Neural cell (in vitro differentiated cells): ENCODE results near the gene LST1. TPM values are rescaled to one million over a fixed set of nuclear protein-coding genes. Genes with fewer than 3 reads are reported as not detected.

Experiments
- H2AFZ ChIP-seq: fragments of 200-600, 300-800 bp; sonication (generic), shearing (Covaris generic); 2 replicates; pipeline ENCODE4 v1.6.0; 2014; ENCODE audit warnings: low read depth, mild to moderate bottlenecking, antibody characterized with exemption, low read length, moderate library complexity
- H3F3A ChIP-seq: fragments of 200-600 bp; shearing (Covaris generic); 2 replicates; pipeline ENCODE4 v1.6.1; 2016; ENCODE audit warnings: mild to moderate bottlenecking, moderate library complexity, mixed read lengths, antibody characterized with exemption, low read length; ENCODE audit not compliant: insufficient read depth, poor library complexity, severe bottlenecking
- H3K27ac ChIP-seq: fragments of 200-600, 300-800 bp; sonication (generic), shearing (Covaris generic); 2 replicates; pipeline ENCODE4 v1.5.1; 2014; ENCODE audit warnings: mild to moderate bottlenecking, low read length, moderate library complexity
- H3K27me3 ChIP-seq: fragments of 300-800, 200-600 bp; sonication (generic), shearing (Covaris generic); 2 replicates; pipeline ENCODE4 v1.6.0; 2014; ENCODE audit warnings: mild to moderate bottlenecking, low read depth, low read length, moderate library complexity; ENCODE audit not compliant: insufficient read depth
- H3K36me3 ChIP-seq: fragments of 300-800, 200-600 bp; sonication (generic), shearing (Covaris generic); 2 replicates; pipeline ENCODE4 v1.5.1; 2014; ENCODE audit warnings: mild to moderate bottlenecking, antibody characterized with exemption, low read length, moderate library complexity; ENCODE audit not compliant: insufficient read depth
- H3K4me2 ChIP-seq: fragments of 300-800, 200-600 bp; sonication (generic), shearing (Covaris generic); 2 replicates; pipeline ENCODE4 v1.6.0; 2014; ENCODE audit warnings: mild to moderate bottlenecking, low read length
- H3K4me3 ChIP-seq: fragments of 300-800, 200-600 bp; sonication (generic), shearing (Covaris generic); 2 replicates; pipeline ENCODE4 v1.5.1; 2014; ENCODE audit warnings: mild to moderate bottlenecking, low read length, moderate library complexity
- H3K79me2 ChIP-seq: fragments of 200-600 bp; shearing (Covaris generic); replicated peaks from 2 replicates; pipeline ENCODE4 v1.6.0; 2014; ENCODE audit warnings: mild to moderate bottlenecking, low read length, moderate library complexity; ENCODE audit not compliant: insufficient read depth
- H3K9ac ChIP-seq: fragments of 300-800, 200-600 bp; sonication (generic), shearing (Covaris generic); 2 replicates; pipeline ENCODE4 v1.6.1; 2016; ENCODE audit warnings: mild to moderate bottlenecking, low read length, mixed read lengths
- H3K9me2 ChIP-seq: fragments of 200-600 bp; shearing (Covaris generic); 2 replicates; pipeline ENCODE4 v1.6.1; 2016; ENCODE audit warnings: mild to moderate bottlenecking, low read length, mixed read lengths; ENCODE audit not compliant: insufficient read depth
- H3K9me3 ChIP-seq: fragments of 200-600, 300-800 bp; sonication (generic), shearing (Covaris generic); 2 replicates; pipeline ENCODE4 v1.6.1; 2016; ENCODE audit warnings: mild to moderate bottlenecking, mixed run types, low read length, moderate library complexity, mixed read lengths
- H4K20me1 ChIP-seq: fragments of 200-600 bp; shearing (Covaris generic); 2 replicates; pipeline ENCODE4 v1.6.1; 2016; ENCODE audit warnings: mild to moderate bottlenecking, mixed run types; ENCODE audit not compliant: insufficient read depth
- EP300 ChIP-seq: fragments of 450-650 bp; conservative IDR thresholded peaks from 2 replicates; pipeline ENCODE4 v1.6.1; 2014; ENCODE audit warnings: antibody characterized with exemption, mild to moderate bottlenecking, moderate library complexity; ENCODE audit not compliant: poor library complexity, severe bottlenecking
- EZH2 ChIP-seq: fragments of 200-600, 300-800 bp; shearing (Covaris generic), sonication (generic); IDR thresholded peaks from 2 replicates; pipeline ENCODE4 v1.6.1; 2014; ENCODE audit warnings: antibody characterized with exemption, low read length, borderline replicate concordance, mild to moderate bottlenecking; ENCODE audit not compliant: insufficient read depth, poor library complexity, severe bottlenecking
- MXI1 ChIP-seq: fragments of 450-650 bp; conservative IDR thresholded peaks from 2 replicates; pipeline ENCODE4 v1.6.1; 2014; ENCODE audit warnings: antibody characterized with exemption, mild to moderate bottlenecking; ENCODE audit not compliant: poor library complexity, severe bottlenecking
- POLR2AphosphoS5 ChIP-seq: IDR thresholded peaks from 2 replicates; pipeline ENCODE4 v1.6.1; 2012
- RAD21 ChIP-seq: fragments of 450-650 bp; conservative IDR thresholded peaks from 2 replicates; pipeline ENCODE4 v1.6.1; 2014; ENCODE audit warnings: antibody characterized with exemption, mild to moderate bottlenecking, moderate library complexity
- SMC3 ChIP-seq: fragments of 450-650 bp; conservative IDR thresholded peaks from 2 replicates; pipeline ENCODE4 v1.6.1; 2014; ENCODE audit warnings: antibody characterized with exemption, mild to moderate bottlenecking, moderate library complexity; ENCODE audit not compliant: poor library complexity
- TAF1 ChIP-seq: IDR thresholded peaks from 2 replicates; pipeline ENCODE4 v1.6.1; 2012; ENCODE audit warnings: low read depth
- polyA plus RNA-seq: library from polyadenylated mRNA; depleted of rRNA; stranded (reverse); fragments of >200 nt; gene quantifications from 2 replicates; pipeline ENCODE4 v1.2.3, GENCODE V29; 2014
- TF ChIP-seq, protein P1 (sequence below): fragments of 450-650 bp; IDR thresholded peaks from 2 replicates; pipeline ENCODE4 v1.5.1; 2014; ENCODE audit warnings: antibody characterized with exemption, mild to moderate bottlenecking, moderate library complexity; ENCODE audit not compliant: poor library complexity, severe bottlenecking
- TF ChIP-seq, protein P2 (sequence below): IDR thresholded peaks from 2 replicates; pipeline ENCODE4 v1.6.1; 2012; ENCODE audit warnings: borderline replicate concordance

The LST1 gene
- polyA plus RNA-seq, 1 donor from 2014 or later = not detected

DNA sequence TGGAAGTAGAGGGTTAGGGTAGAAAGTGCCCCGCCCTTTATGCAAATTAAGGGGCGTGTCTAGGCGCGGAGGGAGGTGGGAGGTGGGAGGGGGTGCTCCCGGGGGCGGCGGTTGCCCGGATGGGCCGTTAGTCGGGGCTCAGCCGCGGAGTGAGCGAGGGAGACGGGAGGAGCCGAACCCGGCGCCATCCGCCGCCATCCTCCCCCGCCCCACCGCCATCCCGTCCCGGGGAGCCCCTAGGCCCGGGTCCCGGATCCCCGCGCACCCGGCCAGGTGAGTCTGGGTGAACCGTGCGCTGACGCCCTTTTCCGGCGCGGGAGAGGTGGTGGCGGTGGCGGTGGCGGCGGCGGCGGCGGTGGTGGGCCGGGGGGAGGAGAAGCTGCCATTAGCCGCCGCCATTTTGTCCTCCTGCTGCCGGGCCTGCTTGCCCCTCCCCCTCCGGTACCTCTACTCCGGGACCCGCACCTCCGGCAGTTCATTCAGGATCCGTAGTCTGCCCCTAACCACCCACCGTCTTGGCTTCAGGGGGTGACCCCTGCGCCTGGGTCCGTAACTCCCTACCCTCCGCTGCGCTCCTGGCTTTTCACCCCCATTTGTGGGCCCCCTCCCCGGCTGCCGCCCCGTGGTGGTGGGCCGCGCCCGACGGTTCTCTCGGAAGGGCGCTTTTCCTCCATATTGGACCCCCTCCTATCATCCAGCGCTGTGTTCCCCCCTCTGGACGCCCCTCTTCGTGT is 34.7 kb downstream of the LST1 start, which contains the start of gene PRRC2A:
Gene PRRC2A (plus strand): TSS at position 130 of the 734 bp plus-strand sequence. CDS start 2,075 bp downstream, outside the sequence.
- no peak for TF ChIP-seq SMC3
- TF ChIP-seq EP300 = no peak
- TF ChIP-seq RAD21 = peak; percentile 15
- no peak for TF ChIP-seq EZH2
- no peak for TF ChIP-seq MXI1
- TF ChIP-seq POLR2AphosphoS5 = peak; percentile 69
- TF ChIP-seq, protein P1, sequence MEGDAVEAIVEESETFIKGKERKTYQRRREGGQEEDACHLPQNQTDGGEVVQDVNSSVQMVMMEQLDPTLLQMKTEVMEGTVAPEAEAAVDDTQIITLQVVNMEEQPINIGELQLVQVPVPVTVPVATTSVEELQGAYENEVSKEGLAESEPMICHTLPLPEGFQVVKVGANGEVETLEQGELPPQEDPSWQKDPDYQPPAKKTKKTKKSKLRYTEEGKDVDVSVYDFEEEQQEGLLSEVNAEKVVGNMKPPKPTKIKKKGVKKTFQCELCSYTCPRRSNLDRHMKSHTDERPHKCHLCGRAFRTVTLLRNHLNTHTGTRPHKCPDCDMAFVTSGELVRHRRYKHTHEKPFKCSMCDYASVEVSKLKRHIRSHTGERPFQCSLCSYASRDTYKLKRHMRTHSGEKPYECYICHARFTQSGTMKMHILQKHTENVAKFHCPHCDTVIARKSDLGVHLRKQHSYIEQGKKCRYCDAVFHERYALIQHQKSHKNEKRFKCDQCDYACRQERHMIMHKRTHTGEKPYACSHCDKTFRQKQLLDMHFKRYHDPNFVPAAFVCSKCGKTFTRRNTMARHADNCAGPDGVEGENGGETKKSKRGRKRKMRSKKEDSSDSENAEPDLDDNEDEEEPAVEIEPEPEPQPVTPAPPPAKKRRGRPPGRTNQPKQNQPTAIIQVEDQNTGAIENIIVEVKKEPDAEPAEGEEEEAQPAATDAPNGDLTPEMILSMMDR = no peak
- TF ChIP-seq, protein P2, sequence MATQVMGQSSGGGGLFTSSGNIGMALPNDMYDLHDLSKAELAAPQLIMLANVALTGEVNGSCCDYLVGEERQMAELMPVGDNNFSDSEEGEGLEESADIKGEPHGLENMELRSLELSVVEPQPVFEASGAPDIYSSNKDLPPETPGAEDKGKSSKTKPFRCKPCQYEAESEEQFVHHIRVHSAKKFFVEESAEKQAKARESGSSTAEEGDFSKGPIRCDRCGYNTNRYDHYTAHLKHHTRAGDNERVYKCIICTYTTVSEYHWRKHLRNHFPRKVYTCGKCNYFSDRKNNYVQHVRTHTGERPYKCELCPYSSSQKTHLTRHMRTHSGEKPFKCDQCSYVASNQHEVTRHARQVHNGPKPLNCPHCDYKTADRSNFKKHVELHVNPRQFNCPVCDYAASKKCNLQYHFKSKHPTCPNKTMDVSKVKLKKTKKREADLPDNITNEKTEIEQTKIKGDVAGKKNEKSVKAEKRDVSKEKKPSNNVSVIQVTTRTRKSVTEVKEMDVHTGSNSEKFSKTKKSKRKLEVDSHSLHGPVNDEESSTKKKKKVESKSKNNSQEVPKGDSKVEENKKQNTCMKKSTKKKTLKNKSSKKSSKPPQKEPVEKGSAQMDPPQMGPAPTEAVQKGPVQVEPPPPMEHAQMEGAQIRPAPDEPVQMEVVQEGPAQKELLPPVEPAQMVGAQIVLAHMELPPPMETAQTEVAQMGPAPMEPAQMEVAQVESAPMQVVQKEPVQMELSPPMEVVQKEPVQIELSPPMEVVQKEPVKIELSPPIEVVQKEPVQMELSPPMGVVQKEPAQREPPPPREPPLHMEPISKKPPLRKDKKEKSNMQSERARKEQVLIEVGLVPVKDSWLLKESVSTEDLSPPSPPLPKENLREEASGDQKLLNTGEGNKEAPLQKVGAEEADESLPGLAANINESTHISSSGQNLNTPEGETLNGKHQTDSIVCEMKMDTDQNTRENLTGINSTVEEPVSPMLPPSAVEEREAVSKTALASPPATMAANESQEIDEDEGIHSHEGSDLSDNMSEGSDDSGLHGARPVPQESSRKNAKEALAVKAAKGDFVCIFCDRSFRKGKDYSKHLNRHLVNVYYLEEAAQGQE = peak; percentile 88
- TF ChIP-seq TAF1 = peak; percentile 85
- H3K79me2 ChIP-seq = peaks cover 41% of the 10 kb centered on the region
- H3K4me3 ChIP-seq = peak within 1 kb of the TSS; percentile 93
- H3F3A ChIP-seq = no peaks in the 10 kb centered on the region
- H3K9me2 ChIP-seq = no peaks in the 10 kb centered on the region
- no peaks in the 10 kb centered on the region for H3K27me3 ChIP-seq
- H3K36me3 ChIP-seq = peaks cover 2% of the 10 kb centered on the region
- no peaks in the 10 kb centered on the region for H3K9me3 ChIP-seq
- no peaks in the 10 kb centered on the region for H4K20me1 ChIP-seq
- H3K9ac ChIP-seq = peak within 1 kb of the TSS; percentile 100
- H3K27ac ChIP-seq = peak within 1 kb of the TSS; percentile 99
- H2AFZ ChIP-seq = peak within 1 kb of the TSS; percentile 88
- H3K4me2 ChIP-seq = peak within 1 kb of the TSS; percentile 100

- Histone ChIP-seq H3K79me2 (peaks cover 45% of the 10 kb centered on the region), H3K36me3 (peaks cover 5% of the 10 kb centered on the region), H3K4me3 (peak overlapping the region; percentile 93), H3K9ac (peak overlapping the region; percentile 100), H2AFZ (peak overlapping the region; percentile 88), H3K27ac (peak overlapping the region; percentile 99), H3K4me2 (peak overlapping the region; percentile 100), H3K9me3 (no peaks in the 10 kb centered on the region), H3K9me2 (no peaks in the 10 kb centered on the region), H3K27me3 (no peaks in the 10 kb centered on the region), H3F3A (no peaks in the 10 kb centered on the region), H4K20me1 (no peaks in the 10 kb centered on the region)
- no peak for TF ChIP-seq POLR2AphosphoS5
- TF ChIP-seq EP300 = no peak
- TF ChIP-seq EZH2 = no peak
- TF ChIP-seq, protein P1 = no peak
- TF ChIP-seq, protein P2 = no peak
- no peak for TF ChIP-seq MXI1
- no peak for TF ChIP-seq SMC3
- no peak for TF ChIP-seq TAF1
- no peak for TF ChIP-seq RAD21
Observed at GRCh38 chr6:31621320-31621939, 35.4 kb downstream of the LST1 start.
